K562 (cell line): ENCODE measurements around the gene B4GALNT4. TPM values are rescaled to one million over a fixed set of nuclear protein-coding genes. Genes with fewer than 3 reads are reported as not detected.

Experiments
- ATAC-seq: fragments of 200-7000 bp; cut with Tn5 transposase; 3 replicates; pipeline ENCODE4 v1.9.1; 2020; ENCODE audit warnings: moderate library complexity
- BruUV-seq: library from RNA; stranded (reverse); fragments of 400-500 nt; replicated peaks from 2 replicates; lab custom pipeline; 2021; lab: Mats Ljungman, UMichigan
- CTCF ChIA-PET: fragments of 300-600 bp; formaldehyde crosslinking; extraction: SDS; loops from one replicate; lab custom pipeline; 2021; ENCODE audit warnings: low intra/inter-chr PET ratio; lab: Yijun Ruan, JAX
- POLR2A ChIA-PET: fragments of 300-600, 350-650 bp; sonication (Branson Sonifier 250); formaldehyde crosslinking; extraction: SDS; loops from one replicate; lab custom pipeline; 2021; ENCODE audit warnings: antibody characterized with exemption, inconsistent platforms; lab: Yijun Ruan, JAX
- DNase-seq, 4 experiments: peaks; one replicate each; pipeline versions ENCODE4 v3.0.0 to v3.0.0-alpha.2; 2011 to 2018; ENCODE audit warnings: low spot score in 3 of 4, mixed read lengths in 3 of 4; ENCODE audit errors: extremely low read depth in 1 of 4
- FAIRE-seq: peaks from 2 replicates; lab custom pipeline; 2011; peaks lifted over from hg19 to GRCh38; lab: Jason Lieb, UNC
- H2AFZ ChIP-seq: 2 replicates; pipeline ENCODE4 v1.6.0; 2011; ENCODE audit warnings: low read depth, low read length, control low read depth, inconsistent platforms
- H3K27ac ChIP-seq: fragments of 200-600 bp; 3 replicates; pipeline ENCODE4 v1.8.0; 2011; ENCODE audit warnings: low read depth, mild to moderate bottlenecking, control low read depth, inconsistent platforms, low read length, moderate library complexity, mixed read lengths; ENCODE audit errors: extremely low read depth
- H3K27me3 ChIP-seq, 2 experiments: fragments of 300-600 bp in 1 of 2; 2 replicates in 1 of 2; 3 replicates in 1 of 2; pipeline versions ENCODE4 v1.6.0 to v1.8.0; 2011; ENCODE audit warnings: inconsistent platforms in 2 of 2, low read length in 2 of 2, mild to moderate bottlenecking in 1 of 2, mixed read lengths in 1 of 2, moderate library complexity in 1 of 2; ENCODE audit not compliant: control insufficient read depth in 2 of 2, insufficient read depth in 2 of 2
- H3K36me3 ChIP-seq: fragments of 300-600 bp; 3 replicates; pipeline ENCODE4 v1.8.0; 2011; ENCODE audit warnings: mild to moderate bottlenecking, low read length, inconsistent platforms; ENCODE audit not compliant: control insufficient read depth, insufficient read depth
- H3K4me1 ChIP-seq, 2 experiments: fragments of 200-600 bp in 1 of 2; replicated peaks in 1 of 2; 2 replicates in 1 of 2; 3 replicates in 1 of 2; pipeline versions ENCODE4 v1.5.1 to v1.8.0; 2011; ENCODE audit warnings: inconsistent platforms in 2 of 2, low read length in 2 of 2, mild to moderate bottlenecking in 1 of 2, mixed read lengths in 1 of 2, moderate library complexity in 1 of 2; ENCODE audit not compliant: control insufficient read depth in 2 of 2, insufficient read depth in 2 of 2
- H3K4me2 ChIP-seq: 2 replicates; pipeline ENCODE4 v1.6.1; 2011; ENCODE audit warnings: low read length, control low read depth, inconsistent platforms, mixed read lengths; ENCODE audit not compliant: insufficient read depth
- H3K4me3 ChIP-seq: fragments of 200-600 bp; sonication (generic), shearing (Covaris generic); 2 replicates; pipeline ENCODE4 v1.5.1; 2016; ENCODE audit warnings: control low read depth, inconsistent platforms
- H3K79me2 ChIP-seq: fragments of 200-600 bp; 3 replicates; pipeline ENCODE4 v1.8.0; 2011; ENCODE audit warnings: low read length, inconsistent platforms; ENCODE audit not compliant: control insufficient read depth, insufficient read depth
- H3K9ac ChIP-seq, 2 experiments: 2 replicates each; pipeline versions ENCODE4 v1.6.0 to v1.6.1; 2011; ENCODE audit warnings: low read depth in 2 of 2, low read length in 2 of 2, control low read depth in 1 of 2, inconsistent platforms in 1 of 2, mild to moderate bottlenecking in 1 of 2, mixed read lengths in 1 of 2; ENCODE audit not compliant: insufficient read depth in 1 of 2
- H3K9me1 ChIP-seq: one replicate; pipeline ENCODE4 v1.6.0; 2011; ENCODE audit warnings: inconsistent platforms, mild to moderate bottlenecking, low read length, moderate library complexity; ENCODE audit not compliant: control insufficient read depth, insufficient read depth
- H3K9me3 ChIP-seq: replicated peaks from 2 replicates; pipeline ENCODE4 v1.5.1; 2011; ENCODE audit warnings: low read depth, low read length, inconsistent platforms; ENCODE audit not compliant: control insufficient read depth, insufficient read depth
- H4K20me1 ChIP-seq: replicated peaks from 2 replicates; pipeline ENCODE4 v1.6.1; 2011; ENCODE audit warnings: low read length, inconsistent platforms, mixed read lengths; ENCODE audit not compliant: control insufficient read depth, insufficient read depth
- AFF1 ChIP-seq, 2 experiments: fragments of 450-650 bp; IDR thresholded peaks; 2 replicates each; pipeline ENCODE4 v1.6.1; 2018; ENCODE audit warnings: mild to moderate bottlenecking in 2 of 2, low read depth in 1 of 2; ENCODE audit not compliant: partially characterized antibody in 2 of 2
- CC2D1A ChIP-seq: fragments of 450-650 bp; IDR thresholded peaks from 2 replicates; pipeline ENCODE4 v1.6.1; 2017; ENCODE audit warnings: mild to moderate bottlenecking
- ELF2 ChIP-seq: fragments of 250-450 bp; sonication (Bioruptor Pico); IDR thresholded peaks from 2 replicates; pipeline ENCODE4 v1.5.0; 2021; ENCODE audit warnings: mild to moderate bottlenecking
- HLTF ChIP-seq: fragments of 450-650 bp; IDR thresholded peaks from 2 replicates; pipeline ENCODE4 v1.6.1; 2016
- HNRNPUL1 ChIP-seq: fragments of 200-400 bp; formaldehyde crosslinking; IDR thresholded peaks from 2 replicates; pipeline ENCODE4 v1.6.1; 2017; ENCODE audit warnings: low read length
- MAFG ChIP-seq: fragments of 450-650 bp; conservative IDR thresholded peaks from 2 replicates; pipeline ENCODE4 v1.6.1; 2016; ENCODE audit warnings: missing genetic modification characterization, missing compliant biosample characterization
- MED1 ChIP-seq: sonication (generic); formaldehyde crosslinking; IDR thresholded peaks from 2 replicates; pipeline ENCODE4 v1.8.1; 2023; ENCODE audit warnings: missing genetic modification reagents, borderline replicate concordance
- PTRF ChIP-seq: fragments of 450-650 bp; IDR thresholded peaks from 2 replicates; pipeline ENCODE4 v1.6.1; 2016; ENCODE audit warnings: mild to moderate bottlenecking, missing genetic modification characterization, missing compliant biosample characterization
- RBM22 ChIP-seq: fragments of 200-400 bp; formaldehyde crosslinking; IDR thresholded peaks from 2 replicates; pipeline ENCODE4 v1.6.1; 2018; ENCODE audit warnings: low read length, low read depth; ENCODE audit not compliant: poor library complexity, severe bottlenecking
- TOE1 ChIP-seq, 2 experiments: fragments of 450-650 bp in 1 of 2; sonication (generic) in 1 of 2; formaldehyde crosslinking in 1 of 2; IDR thresholded peaks; 2 replicates each; pipeline versions ENCODE4 v1.7.1 to v1.8.0; 2016 to 2022; ENCODE audit warnings: borderline replicate concordance in 2 of 2, mild to moderate bottlenecking in 2 of 2, antibody characterized with exemption in 1 of 2, inconsistent platforms in 1 of 2, low read depth in 1 of 2, missing genetic modification reagents in 1 of 2, moderate library complexity in 1 of 2
- U2AF2 ChIP-seq: fragments of 200-400 bp; formaldehyde crosslinking; optimal IDR thresholded peaks from 2 replicates; pipeline ENCODE3; 2017; ENCODE audit warnings: low read depth, mild to moderate bottlenecking, low read length
- XRCC5 ChIP-seq: fragments of 200-400 bp; formaldehyde crosslinking; IDR thresholded peaks from 2 replicates; pipeline ENCODE4 v1.6.1; 2017; ENCODE audit warnings: low read depth, mild to moderate bottlenecking, low read length
- ZNF444 ChIP-seq: fragments of 250-450 bp; sonication (Bioruptor Pico); IDR thresholded peaks from 2 replicates; pipeline ENCODE4 v1.4.0; 2020; ENCODE audit warnings: mild to moderate bottlenecking, moderate library complexity
- ZNF644 ChIP-seq: fragments of 200-800 bp; sonication (Bioruptor generic); IDR thresholded peaks from 2 replicates; pipeline ENCODE4 v1.6.1; 2016; ENCODE audit warnings: low read depth, missing genetic modification characterization, missing compliant biosample characterization
- WGBS: fragments of 100-300 bp; shearing (Covaris generic); methylation state at CpG from one replicate; pipeline ENCODE4 v1.1.6; 2016; ENCODE audit warnings: low coverage, mixed read lengths; ENCODE audit not compliant: insufficient coverage; ENCODE audit errors: missing lambda C conversion rate; 5-methylcytosine and 5-hydroxymethylcytosine counted together
- in situ Hi-C: fragments of 300-500 bp; cut with MboI; formaldehyde crosslinking; loops from 4 replicates; pipeline ENCODE4 v1.15.0; 2018; ENCODE audit warnings: inconsistent platforms, mixed read lengths
- intact Hi-C: fragments of 100-400 bp; cut with micrococcal nuclease; formaldehyde crosslinking; loops from 2 replicates; pipeline ENCODE4 v1.14.2; 2022
- polyA plus RNA-seq, 8 experiments: library from polyadenylated mRNA; depleted of rRNA in 4 of 8; stranded (reverse) in 5 of 8; unstranded in 3 of 8; fragments of >200 nt; fragmentation: Nextera tagmentation in 2 of 8; fragmentation: Illumina TruSeq in 1 of 8; extraction: Ambion mirVana in 2 of 8; extraction: Trizol in 1 of 8; gene quantifications; 2 replicates each; pipeline versions ENCODE4 v1.2.1 to v1.2.3, GENCODE V29; 2011 to 2014; ENCODE audit warnings: inconsistent platforms in 1 of 8, missing spikeins in 1 of 8
- total RNA-seq, 7 experiments: library from RNA; depleted of rRNA in 6 of 7; stranded (reverse); fragments of >200 nt in 6 of 7; fragmentation: Illumina TruSeq in 2 of 7; extraction: Trizol in 2 of 7; gene quantifications; 2 replicates each; pipeline versions ENCODE4 v1.2.1 to v1.2.3, GENCODE V29; 2011 to 2021; ENCODE audit warnings: low replicate concordance in 1 of 7

B4GALNT4 gene
- total and polyA plus RNA-seq, 9 of the 15 experiments (the other 6 are each of a cell fraction or from before 2014, with no cell fraction given): 0.20 to 37.1 (median 10.8) TPM; not detected in 1

GRCh38 chr11:324593-325517 lies 44.4 kb upstream of the B4GALNT4 start (continued):
- TF ChIP-seq MAFG (tag): peak; percentile 57

GRCh38 chr11:325796-326591 lies 43.3 kb upstream of the B4GALNT4 start:
- DNase-seq: peak in 1 of 4 experiments; percentile 3
- Histone ChIP-seq H3K4me1 (peaks cover 51 to 56% of the 10 kb centered on the region in 2 experiments), H4K20me1 (no peaks in the 10 kb centered on the region), H2AFZ (peak overlapping the region; percentile 6; the same call in 1 of the 2 replicates), H3K27me3 (no peaks in the 10 kb centered on the region), H3K9me1 (no peaks in the 10 kb centered on the region), H3K9me3 (no peaks in the 10 kb centered on the region), H3K4me2 (peak overlapping the region; percentile 77; the same call in 1 of the 2 replicates), H3K4me3 (no peak overlapping the region; the same call in 1 of the 2 replicates), H3K36me3 (no peaks in the 10 kb centered on the region), H3K9ac (peak overlapping the region; percentile 61 to 93), H3K79me2 (peaks cover 29% of the 10 kb centered on the region), H3K27ac (peak overlapping the region; percentile 88)
- POLR2A ChIA-PET: interaction anchor here (0.6 to 1.6 kb wide), 3 partner anchors 9 to 23 kb away, joined by 3 to 5 read pairs (median 3); no protein-coding TSS in a partner anchor
- FAIRE-seq: no peak
- CTCF ChIA-PET: no interaction called here
- intact Hi-C loops (no loop called here), in situ Hi-C loops (no loop called here)
- no TSS peak for BruUV-seq
- WGBS: 71% methylated on average over 29 of the region's 30 CpGs
- peak; percentile 2 for ATAC-seq
- TF ChIP-seq U2AF2 (no peak), ZNF644 (tag) (no peak), MED1 (CRISPR knock-in tag) (no peak), ELF2 (CRISPR knock-in tag) (no peak), TOE1 (IDR thresholded peaks at IDR 0.05; ENCODE audit: borderline replicate concordance) (no peak), TOE1 (CRISPR knock-in tag; IDR thresholded peaks at IDR 0.05; ENCODE audit: borderline replicate concordance, low read depth) (no peak), HLTF (no peak), RBM22 (no peak), XRCC5 (no peak), PTRF (tag) (no peak), AFF1 (IDR thresholded peaks at IDR 0.05; ENCODE audit: low read depth in 1 of 2, partially characterized antibody in 2 of 2) (no peak), ZNF444 (CRISPR knock-in tag) (no peak), CC2D1A (no peak), HNRNPUL1 (no peak)
